SU-DHL-6 (cell line): Measurements from ENCODE around the gene NDUFB3.

Experiments used
- H2AFZ ChIP-seq: fragments of 200-600 bp; sonication (generic); 2 replicates; pipeline ENCODE4 v1.6.1; 2014; ENCODE audit warnings: low read depth, mild to moderate bottlenecking, moderate library complexity, mixed read lengths, antibody characterized with exemption, low read length; ENCODE audit not compliant: severe bottlenecking
- H3F3A ChIP-seq: fragments of 200-600 bp; shearing (Covaris generic); 2 replicates; pipeline ENCODE4 v1.6.0; 2016; ENCODE audit warnings: antibody characterized with exemption, mild to moderate bottlenecking; ENCODE audit not compliant: insufficient read depth
- H3K27ac ChIP-seq: fragments of 200-600 bp; sonication (generic); 2 replicates; pipeline ENCODE4 v1.5.1; 2016; ENCODE audit warnings: low read depth, mild to moderate bottlenecking, low read length, moderate library complexity, mixed read lengths
- H3K27me3 ChIP-seq: fragments of 200-600 bp; sonication (generic), shearing (Covaris generic); 2 replicates; pipeline ENCODE4 v1.6.0; 2014; ENCODE audit warnings: mild to moderate bottlenecking, low read length
- H3K36me3 ChIP-seq: fragments of 200-600 bp; sonication (generic); 2 replicates; pipeline ENCODE4 v1.6.1; 2014; ENCODE audit warnings: mild to moderate bottlenecking, low read length, mixed read lengths
- H3K4me2 ChIP-seq: fragments of 300-600, 200-600 bp; shearing (Covaris generic), sonication (generic); 2 replicates; pipeline ENCODE4 v1.6.0; 2014; ENCODE audit warnings: low read length, low read depth, mild to moderate bottlenecking; ENCODE audit not compliant: poor library complexity, severe bottlenecking
- H3K4me3 ChIP-seq: fragments of 200-600 bp; sonication (generic); 2 replicates; pipeline ENCODE4 v1.5.1; 2014; ENCODE audit warnings: antibody characterized with exemption, low read length, mild to moderate bottlenecking, mixed read lengths; ENCODE audit not compliant: insufficient read depth, poor library complexity, severe bottlenecking
- H3K79me2 ChIP-seq: fragments of 200-600 bp; sonication (generic); 2 replicates; pipeline ENCODE4 v1.6.1; 2014; ENCODE audit warnings: mild to moderate bottlenecking, low read length, moderate library complexity; ENCODE audit not compliant: insufficient read depth
- H3K9ac ChIP-seq: fragments of 200-600 bp; sonication (generic); 2 replicates; pipeline ENCODE4 v1.7.0; 2014; ENCODE audit warnings: mild to moderate bottlenecking, low read length
- H3K9me2 ChIP-seq: fragments of 200-600 bp; sonication (generic); replicated peaks from 2 replicates; pipeline ENCODE4 v1.6.1; 2014; ENCODE audit warnings: low read length; ENCODE audit not compliant: insufficient read depth
- H3K9me3 ChIP-seq: fragments of 200-600 bp; sonication (generic); 2 replicates; pipeline ENCODE4 v1.6.1; 2014; ENCODE audit warnings: low read length, mixed read lengths; ENCODE audit not compliant: insufficient read depth
- H4K20me1 ChIP-seq: fragments of 200-600 bp; sonication (generic); 2 replicates; pipeline ENCODE4 v1.6.1; 2014; ENCODE audit warnings: low read depth, mild to moderate bottlenecking, antibody characterized with exemption, low read length, moderate library complexity, mixed read lengths
- EZH2phosphoT487 ChIP-seq: fragments of 200-600 bp; sonication (generic), shearing (Covaris generic); conservative IDR thresholded peaks from 2 replicates; pipeline ENCODE4 v1.6.1; 2018; ENCODE audit warnings: mild to moderate bottlenecking, antibody characterized with exemption, low read length, moderate library complexity, mixed read lengths
- TF ChIP-seq, protein P1 (sequence below): fragments of 200-600 bp; sonication (generic); IDR thresholded peaks from one replicate; pipeline ENCODE4 v1.5.1; 2017; ENCODE audit warnings: antibody characterized with exemption, mild to moderate bottlenecking, low read length, moderate library complexity; ENCODE audit not compliant: insufficient read depth, poor library complexity, severe bottlenecking

The NDUFB3 gene

DNA sequence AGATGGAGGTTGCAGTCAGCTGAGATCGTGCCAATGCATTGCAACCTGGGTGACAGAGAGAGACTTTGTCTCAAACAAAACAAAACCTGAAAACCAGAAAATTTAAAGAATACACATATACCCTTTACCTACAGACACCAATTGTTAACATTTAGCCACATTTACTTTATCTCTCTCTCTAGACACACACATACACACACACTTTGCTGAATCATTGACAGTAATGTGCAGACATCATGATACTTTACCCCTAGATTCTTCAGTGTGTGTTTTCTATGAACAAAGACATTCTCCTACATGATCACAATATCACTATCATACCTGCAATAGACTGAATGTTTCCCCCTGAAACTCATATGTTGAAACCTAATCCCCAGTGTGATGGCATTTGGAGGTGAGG is 34.0 kb downstream of the NDUFB3 start:
- H3K27ac ChIP-seq = no peak overlapping the region
- H3K9me3 ChIP-seq = no peaks in the 10 kb centered on the region
- H4K20me1 ChIP-seq = no peaks in the 10 kb centered on the region
- no peak overlapping the region for H3K9ac ChIP-seq
- H3K79me2 ChIP-seq = no peaks in the 10 kb centered on the region
- H3K4me2 ChIP-seq = no peak overlapping the region
- no peak for TF ChIP-seq EZH2phosphoT487
- TF ChIP-seq, protein P1, sequence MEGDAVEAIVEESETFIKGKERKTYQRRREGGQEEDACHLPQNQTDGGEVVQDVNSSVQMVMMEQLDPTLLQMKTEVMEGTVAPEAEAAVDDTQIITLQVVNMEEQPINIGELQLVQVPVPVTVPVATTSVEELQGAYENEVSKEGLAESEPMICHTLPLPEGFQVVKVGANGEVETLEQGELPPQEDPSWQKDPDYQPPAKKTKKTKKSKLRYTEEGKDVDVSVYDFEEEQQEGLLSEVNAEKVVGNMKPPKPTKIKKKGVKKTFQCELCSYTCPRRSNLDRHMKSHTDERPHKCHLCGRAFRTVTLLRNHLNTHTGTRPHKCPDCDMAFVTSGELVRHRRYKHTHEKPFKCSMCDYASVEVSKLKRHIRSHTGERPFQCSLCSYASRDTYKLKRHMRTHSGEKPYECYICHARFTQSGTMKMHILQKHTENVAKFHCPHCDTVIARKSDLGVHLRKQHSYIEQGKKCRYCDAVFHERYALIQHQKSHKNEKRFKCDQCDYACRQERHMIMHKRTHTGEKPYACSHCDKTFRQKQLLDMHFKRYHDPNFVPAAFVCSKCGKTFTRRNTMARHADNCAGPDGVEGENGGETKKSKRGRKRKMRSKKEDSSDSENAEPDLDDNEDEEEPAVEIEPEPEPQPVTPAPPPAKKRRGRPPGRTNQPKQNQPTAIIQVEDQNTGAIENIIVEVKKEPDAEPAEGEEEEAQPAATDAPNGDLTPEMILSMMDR = no peak
- no peak overlapping the region for H2AFZ ChIP-seq
- H3F3A ChIP-seq = no peaks in the 10 kb centered on the region
- H3K27me3 ChIP-seq = no peaks in the 10 kb centered on the region
- H3K9me2 ChIP-seq = no peaks in the 10 kb centered on the region
- H3K36me3 ChIP-seq = no peaks in the 10 kb centered on the region
- no peak overlapping the region for H3K4me3 ChIP-seq

DNA sequence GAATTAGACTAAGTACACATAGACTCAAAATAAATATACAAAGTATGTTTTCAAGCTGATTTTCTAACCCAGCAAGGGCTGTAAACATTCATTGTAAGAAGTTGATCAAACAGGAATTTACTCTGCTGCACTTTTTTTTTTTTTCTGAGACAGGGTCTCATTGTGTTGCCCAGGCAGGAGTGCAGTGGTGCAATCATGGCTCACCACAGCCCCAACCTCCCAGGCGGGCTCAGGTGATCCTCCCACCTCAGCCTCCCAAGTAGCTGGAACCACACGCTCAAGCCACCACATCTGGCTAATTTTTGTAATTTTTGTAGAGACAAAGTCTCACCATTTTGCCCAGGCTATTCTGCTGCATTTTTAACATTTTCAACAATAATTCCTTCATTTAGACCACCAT is 35.8 kb downstream of the NDUFB3 start:
- no peaks in the 10 kb centered on the region for H3K79me2 ChIP-seq
- no peaks in the 10 kb centered on the region for H3K27me3 ChIP-seq
- H3K9me2 ChIP-seq = no peaks in the 10 kb centered on the region
- H3K4me3 ChIP-seq = no peak overlapping the region
- no peaks in the 10 kb centered on the region for H3K36me3 ChIP-seq
- TF ChIP-seq, protein P1 = no peak
- no peak for TF ChIP-seq EZH2phosphoT487
- H3K4me2 ChIP-seq = no peak overlapping the region
- H3K27ac ChIP-seq = no peak overlapping the region
- no peak overlapping the region for H2AFZ ChIP-seq
- H3K9me3 ChIP-seq = no peaks in the 10 kb centered on the region
- no peaks in the 10 kb centered on the region for H4K20me1 ChIP-seq
- H3K9ac ChIP-seq = no peak overlapping the region
- no peaks in the 10 kb centered on the region for H3F3A ChIP-seq

DNA sequence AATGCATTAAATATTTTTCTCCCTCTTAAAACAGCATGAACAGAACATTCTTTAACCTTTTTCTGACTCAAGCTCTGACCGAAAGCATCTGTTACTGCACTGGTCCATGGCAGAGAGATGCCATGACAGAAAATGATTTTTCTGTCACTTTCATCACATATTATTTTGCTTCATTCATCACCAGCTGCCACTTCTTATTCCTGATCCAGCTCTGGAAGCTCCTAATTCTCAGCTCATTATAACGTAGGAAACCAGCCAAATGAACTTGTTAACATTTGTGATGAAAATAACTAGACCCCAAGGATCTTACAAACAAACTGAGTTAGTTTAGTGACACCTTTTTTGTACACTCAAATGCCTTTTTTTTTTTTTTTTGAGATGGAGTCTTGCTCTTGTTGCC is 36.5 kb downstream of the NDUFB3 start:
- Histone ChIP-seq H2AFZ (no peak overlapping the region), H3K36me3 (no peaks in the 10 kb centered on the region), H3K27ac (no peak overlapping the region), H3K4me2 (no peak overlapping the region), H3K9me3 (no peaks in the 10 kb centered on the region), H3K27me3 (no peaks in the 10 kb centered on the region), H3K4me3 (no peak overlapping the region), H3F3A (no peaks in the 10 kb centered on the region), H3K9me2 (no peaks in the 10 kb centered on the region), H4K20me1 (no peaks in the 10 kb centered on the region), H3K79me2 (no peaks in the 10 kb centered on the region), H3K9ac (no peak overlapping the region)
- TF ChIP-seq, protein P1 = no peak
- no peak for TF ChIP-seq EZH2phosphoT487
